ENCODE measurements around the gene PRND.

GRCh38 chr20:4677846-4678245 lies 43.9 kb upstream of the PRND start:
- TF ChIP-seq SREBF1 (IDR thresholded peaks at IDR 0.05; ENCODE audit: low read length), result no peak
- TF ChIP-seq JUNB (IDR thresholded peaks at IDR 0.05), result no peak
- no peak for TF ChIP-seq CTCF (IDR thresholded peaks at IDR 0.05 in 2 of 3, conservative IDR thresholded peaks at IDR 0.05 in 1 of 3; ENCODE audit: control insufficient read depth in 2 of 3, extremely low read depth in 1 of 3, insufficient read depth in 1 of 3, low read depth in 3 of 3, low read length in 3 of 3)
- TF ChIP-seq ZNF384 (IDR thresholded peaks at IDR 0.05; ENCODE audit: borderline replicate concordance, low read depth, low read length), result no peak
